MM.1S (cell line): ENCODE measurements around the gene RXFP1.

ENCODE experiments used
- DNase-seq: peaks from one replicate; pipeline ENCODE4 v3.0.0-alpha.2; 2015
- H2AFZ ChIP-seq: fragments of 300-600 bp; sonication (generic); 2 replicates; pipeline ENCODE4 v1.6.0; 2016; ENCODE audit warnings: antibody characterized with exemption, low read length
- H3F3A ChIP-seq: fragments of 300-600 bp; sonication (generic); 2 replicates; pipeline ENCODE4 v1.6.1; 2016; ENCODE audit warnings: mild to moderate bottlenecking, antibody characterized with exemption, low read length, moderate library complexity, mixed read lengths; ENCODE audit not compliant: insufficient read depth
- H3K27ac ChIP-seq: fragments of 300-600 bp; sonication (generic); 2 replicates; pipeline ENCODE4 v1.5.1; 2016; ENCODE audit warnings: mild to moderate bottlenecking, low read length
- H3K27me3 ChIP-seq: fragments of 300-600 bp; sonication (generic); replicated peaks from 2 replicates; pipeline ENCODE4 v1.6.0; 2016; ENCODE audit warnings: low read length; ENCODE audit not compliant: insufficient read depth
- H3K36me3 ChIP-seq: fragments of 300-600 bp; sonication (generic); replicated peaks from 2 replicates; pipeline ENCODE4 v1.6.1; 2016; ENCODE audit warnings: mild to moderate bottlenecking, low read length, mixed read lengths; ENCODE audit not compliant: insufficient read depth
- H3K4me1 ChIP-seq: fragments of 300-600 bp; sonication (generic); 2 replicates; pipeline ENCODE4 v1.6.1; 2016; ENCODE audit warnings: low read length, mixed read lengths
- H3K4me2 ChIP-seq: fragments of 300-600 bp; sonication (generic); 2 replicates; pipeline ENCODE4 v1.6.0; 2016; ENCODE audit warnings: low read depth, low read length
- H3K4me3 ChIP-seq: fragments of 300-600 bp; sonication (generic); 2 replicates; pipeline ENCODE4 v1.5.1; 2016; ENCODE audit warnings: low read length, mixed read lengths
- H3K79me2 ChIP-seq: fragments of 300-600 bp; sonication (generic); 2 replicates; pipeline ENCODE4 v1.6.1; 2016; ENCODE audit warnings: mixed run types, low read length, mixed read lengths
- H3K9ac ChIP-seq: fragments of 300-600 bp; sonication (generic); 2 replicates; pipeline ENCODE4 v1.6.1; 2016; ENCODE audit warnings: low read length, mixed read lengths
- H3K9me2 ChIP-seq: fragments of 300-600 bp; sonication (generic); replicated peaks from 2 replicates; pipeline ENCODE4 v1.6.1; 2016; ENCODE audit warnings: mild to moderate bottlenecking, low read length, mixed read lengths; ENCODE audit not compliant: insufficient read depth
- H3K9me3 ChIP-seq: fragments of 300-600 bp; sonication (generic); replicated peaks from 2 replicates; pipeline ENCODE4 v1.6.1; 2016; ENCODE audit warnings: mild to moderate bottlenecking, low read length, mixed read lengths; ENCODE audit not compliant: insufficient read depth
- H4K20me1 ChIP-seq: fragments of 300-600 bp; sonication (generic); 2 replicates; pipeline ENCODE4 v1.6.1; 2016; ENCODE audit warnings: mild to moderate bottlenecking, low read length, moderate library complexity, mixed read lengths; ENCODE audit not compliant: insufficient read depth
- CTCF ChIP-seq: fragments of 300-600 bp; sonication (generic); IDR thresholded peaks from 2 replicates; pipeline ENCODE4 v1.5.1; 2016; ENCODE audit warnings: antibody characterized with exemption, low read length, mixed read lengths
- EZH2 ChIP-seq: fragments of 300-600 bp; sonication (generic); optimal IDR thresholded peaks from 2 replicates; pipeline ENCODE3; 2017; ENCODE audit warnings: low read depth, mild to moderate bottlenecking, antibody characterized with exemption, low read length, mixed read lengths
- EZH2phosphoT487 ChIP-seq: fragments of 300-600 bp; sonication (generic); IDR thresholded peaks from 2 replicates; pipeline ENCODE4 v1.6.1; 2018; ENCODE audit warnings: antibody characterized with exemption, low read length

RXFP1 gene

DNA sequence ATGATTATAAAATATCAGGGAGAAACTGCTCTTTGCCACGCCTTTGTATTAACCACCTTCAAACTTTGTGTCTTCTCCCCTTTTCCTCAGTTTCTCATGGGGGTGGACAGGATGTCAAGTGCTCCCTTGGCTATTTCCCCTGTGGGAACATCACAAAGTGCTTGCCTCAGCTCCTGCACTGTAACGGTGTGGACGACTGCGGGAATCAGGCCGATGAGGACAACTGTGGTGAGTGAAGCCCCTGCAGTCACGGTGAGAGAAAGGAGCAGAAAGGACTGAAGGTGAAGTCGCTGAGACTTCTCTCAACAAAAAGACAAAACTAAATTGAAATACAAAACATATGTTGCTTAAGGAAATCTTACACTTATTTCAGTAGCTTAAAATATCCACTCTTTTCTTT is 50.9 kb downstream of the RXFP1 start:
- H3K4me1 ChIP-seq: no peaks in the 10 kb centered on the region
- no peaks in the 10 kb centered on the region for H3K9me3 ChIP-seq
- H3K4me2 ChIP-seq: no peak overlapping the region
- H4K20me1 ChIP-seq: no peaks in the 10 kb centered on the region
- no peaks in the 10 kb centered on the region for H3K27me3 ChIP-seq
- H3K4me3 ChIP-seq: no peak overlapping the region
- H3F3A ChIP-seq: no peaks in the 10 kb centered on the region
- no peak overlapping the region for H3K9ac ChIP-seq
- no peak overlapping the region for H2AFZ ChIP-seq
- H3K36me3 ChIP-seq: no peaks in the 10 kb centered on the region
- H3K27ac ChIP-seq: no peak overlapping the region
- H3K79me2 ChIP-seq: no peaks in the 10 kb centered on the region
- DNase-seq: no peak
- no peak for TF ChIP-seq EZH2
- TF ChIP-seq EZH2phosphoT487: no peak
- TF ChIP-seq CTCF: no peak
- H3K9me2 ChIP-seq: no peaks in the 10 kb centered on the region

GRCh38 chr4:158578476-158578875 is 56.8 kb downstream of the RXFP1 start:
- TF ChIP-seq EZH2 (no peak), CTCF (peak; percentile 33)
- peak; percentile 14 for DNase-seq
- no peaks in the 10 kb centered on the region for H3K27me3 ChIP-seq
- H3K79me2 ChIP-seq: no peaks in the 10 kb centered on the region
- H2AFZ ChIP-seq: no peak overlapping the region
- H3F3A ChIP-seq: no peaks in the 10 kb centered on the region
- no peaks in the 10 kb centered on the region for H3K36me3 ChIP-seq
- no peaks in the 10 kb centered on the region for H3K9me3 ChIP-seq
- H3K9me2 ChIP-seq: no peaks in the 10 kb centered on the region
- H3K9ac ChIP-seq: no peak overlapping the region
- H3K4me2 ChIP-seq: no peak overlapping the region
- H3K4me1 ChIP-seq: no peaks in the 10 kb centered on the region
- no peaks in the 10 kb centered on the region for H4K20me1 ChIP-seq
- no peak overlapping the region for H3K27ac ChIP-seq
- no peak overlapping the region for H3K4me3 ChIP-seq

DNA sequence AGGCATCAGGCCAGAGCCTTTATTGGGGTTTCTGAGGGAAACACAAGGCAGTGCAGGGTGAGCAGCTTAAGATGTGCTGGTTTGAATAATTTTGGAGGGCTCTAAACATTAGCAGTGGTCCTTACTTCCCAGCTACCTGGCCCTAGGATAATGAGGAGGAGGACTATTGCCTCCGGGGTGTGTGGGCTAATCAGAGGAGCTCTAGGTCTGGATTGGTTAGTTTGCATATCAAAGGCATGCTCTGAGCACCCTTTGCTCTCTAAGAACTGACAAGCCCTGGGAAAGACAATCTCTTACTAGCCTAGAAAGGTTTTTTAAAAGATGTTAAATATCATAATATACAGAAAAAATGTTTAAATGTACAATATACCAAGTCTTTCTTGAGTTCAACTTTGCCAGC is 58.4 kb downstream of the RXFP1 start:
- Histone ChIP-seq H4K20me1 (no peaks in the 10 kb centered on the region), H3K9me3 (no peaks in the 10 kb centered on the region), H3K4me3 (no peak overlapping the region), H3F3A (no peaks in the 10 kb centered on the region), H3K9ac (no peak overlapping the region), H3K4me1 (no peaks in the 10 kb centered on the region), H3K4me2 (no peak overlapping the region), H3K27me3 (no peaks in the 10 kb centered on the region), H3K27ac (no peak overlapping the region), H2AFZ (no peak overlapping the region), H3K36me3 (no peaks in the 10 kb centered on the region), H3K79me2 (no peaks in the 10 kb centered on the region), H3K9me2 (no peaks in the 10 kb centered on the region)
- TF ChIP-seq EZH2phosphoT487 (no peak), EZH2 (no peak), CTCF (no peak)
- DNase-seq: no peak

- Histone ChIP-seq H4K20me1 (no peaks in the 10 kb centered on the region), H3K9me3 (no peaks in the 10 kb centered on the region), H3K4me2 (no peak overlapping the region), H3F3A (no peaks in the 10 kb centered on the region), H3K36me3 (no peaks in the 10 kb centered on the region), H2AFZ (no peak overlapping the region), H3K27ac (no peak overlapping the region), H3K9me2 (no peaks in the 10 kb centered on the region), H3K4me1 (no peaks in the 10 kb centered on the region), H3K4me3 (no peak overlapping the region), H3K79me2 (no peaks in the 10 kb centered on the region), H3K27me3 (no peaks in the 10 kb centered on the region), H3K9ac (no peak overlapping the region)
- TF ChIP-seq EZH2 (no peak), EZH2phosphoT487 (no peak), CTCF (no peak)
- DNase-seq: no peak
Measured at GRCh38 chr4:158581161-158581560, 59.5 kb downstream of the RXFP1 start.
